HuH-7 (cell line): ENCODE data around the gene DAP.
"Not testable (repeated sequence)": the region's sequence is repeated elsewhere in the genome, so short reads cannot be mapped to it uniquely, and the experiment has no call there.

Source experiments
- DNase-seq: peaks from one replicate; pipeline ENCODE4 v3.0.0; 2011; ENCODE audit warnings: low spot score

DAP gene

GRCh38 chr5:10671041-10672008 lies 89.7 kb downstream of the DAP start:
- no peak for DNase-seq

GRCh38 chr5:10669983-10670382 lies 91.1 kb downstream of the DAP start:
- DNase-seq, result no peak

DNA sequence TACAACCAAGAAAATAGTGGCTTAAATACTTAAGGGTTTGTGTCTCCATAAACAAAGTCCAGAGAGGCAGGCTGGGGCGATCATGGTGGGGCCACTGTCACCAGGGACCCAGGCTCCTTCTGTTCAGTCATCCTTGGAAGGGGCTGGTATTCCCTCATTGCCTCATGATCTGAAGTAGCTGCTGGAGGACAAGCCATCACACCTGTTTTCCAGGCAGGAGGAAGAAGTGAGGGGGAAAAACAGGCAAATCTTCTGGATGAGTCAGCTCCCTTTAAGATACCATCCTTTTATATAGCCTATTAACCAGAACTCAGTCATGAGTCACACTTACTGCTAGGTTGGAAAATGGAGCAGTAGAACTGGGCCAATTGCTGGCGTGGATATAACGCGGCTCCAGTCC lies 92.3 kb downstream of the DAP start:
- no peak for DNase-seq

GRCh38 chr5:10667431-10668057 lies 93.5 kb downstream of the DAP start:
- no peak for DNase-seq

- no peak for DNase-seq
These were observed 94.3 kb downstream of the DAP start for GRCh38 chr5:10666531-10667299.

- no peak for DNase-seq
These were observed 95.2 kb downstream of the DAP start for GRCh38 chr5:10665799-10666198.

GRCh38 chr5:10664180-10664769 lies 96.8 kb downstream of the DAP start:
- not testable (repeated sequence) for DNase-seq

DNA sequence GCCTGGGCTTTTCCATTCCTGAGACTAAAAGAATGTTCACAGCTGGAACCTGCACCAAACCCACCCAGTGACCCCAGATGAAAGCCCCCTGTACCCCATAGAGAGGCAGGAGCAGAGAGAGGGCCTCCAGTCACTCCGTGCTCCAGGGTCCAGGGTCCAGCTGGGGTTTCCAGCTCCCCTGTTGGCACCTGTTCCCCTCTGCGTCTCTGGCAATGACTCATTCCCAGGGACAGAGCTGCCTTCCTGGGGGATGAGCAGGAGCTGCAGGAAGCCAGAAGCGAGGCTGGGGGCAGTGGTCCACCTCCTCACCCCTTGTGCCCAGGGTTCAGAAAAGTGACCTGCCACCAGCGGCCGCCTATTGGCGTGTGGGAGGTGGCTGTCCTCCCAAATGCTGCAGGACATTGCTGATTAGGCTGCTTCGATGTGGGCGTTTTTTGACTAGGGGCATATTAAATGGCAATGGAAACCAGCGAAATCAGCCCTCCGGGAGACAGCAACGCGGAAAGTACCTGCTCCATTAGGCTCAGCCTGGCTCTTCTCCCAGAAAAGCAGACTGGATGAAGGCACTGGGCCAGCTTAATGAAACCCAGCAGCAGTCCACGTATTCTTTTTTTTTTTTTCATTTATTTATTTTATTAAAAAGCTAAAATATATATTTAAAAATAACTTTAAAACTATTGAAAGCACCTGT lies 97.4 kb downstream of the DAP start:
- no peak for DNase-seq

DNA sequence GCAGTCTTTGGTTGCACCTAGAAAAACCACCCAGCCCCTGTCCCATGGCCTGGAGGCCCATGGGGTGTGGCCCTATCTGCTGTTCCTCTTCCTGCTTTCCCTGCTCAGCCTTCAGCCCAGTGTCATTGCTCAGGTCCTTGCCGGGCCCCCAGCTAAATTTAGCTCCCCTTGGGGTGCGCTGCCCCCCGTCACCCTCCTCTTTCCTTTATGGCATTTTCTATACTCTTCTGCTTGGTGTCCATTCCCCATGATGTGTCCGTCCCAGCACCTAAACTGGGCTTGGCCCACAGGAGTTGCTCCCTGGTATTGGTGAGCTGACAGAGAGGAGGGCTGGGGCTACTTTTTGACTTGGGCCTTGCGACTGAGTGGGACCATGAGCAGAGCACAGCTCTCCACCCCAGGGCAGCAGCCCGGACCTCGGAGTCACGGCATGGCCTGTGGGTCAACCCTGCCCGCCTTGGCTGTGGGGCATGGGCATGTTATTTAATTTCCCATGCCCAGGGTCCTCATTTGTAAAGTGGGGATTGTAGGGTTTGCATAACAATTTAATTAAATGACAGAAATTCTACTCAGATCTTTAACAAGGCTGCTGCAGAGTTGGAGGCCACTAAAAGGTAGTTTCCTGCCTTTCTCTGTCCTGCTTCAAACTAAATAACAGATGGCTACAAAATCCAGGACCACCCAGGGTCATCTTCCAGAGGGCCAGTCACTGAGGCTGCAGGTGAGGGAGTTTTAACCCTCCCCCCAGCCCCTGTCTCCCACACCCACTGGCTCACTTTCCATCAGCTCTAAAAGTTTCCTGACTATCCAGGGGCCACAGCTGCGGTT lies 98.2 kb downstream of the DAP start:
- DNase-seq, result no peak

DNA sequence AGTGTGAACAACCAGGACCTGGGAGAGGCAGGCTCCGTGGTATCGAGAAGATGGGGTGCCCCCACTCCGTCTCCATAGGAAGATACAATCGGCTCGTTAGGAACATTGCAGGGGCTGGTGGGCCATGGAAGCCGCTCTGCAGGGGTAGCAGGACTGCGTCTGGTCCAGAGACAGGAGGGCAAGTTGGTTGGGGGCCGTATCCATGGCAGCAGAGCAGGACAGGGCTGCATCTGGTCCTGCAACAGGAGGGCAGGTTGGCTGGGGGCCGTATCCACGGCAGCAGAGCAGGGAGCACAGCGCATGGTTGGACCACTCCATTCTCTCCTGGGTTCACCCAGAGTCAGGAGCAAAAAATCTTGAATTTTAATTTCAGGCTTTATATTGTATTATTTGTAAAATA lies 99.0 kb downstream of the DAP start:
- no peak for DNase-seq

DNA sequence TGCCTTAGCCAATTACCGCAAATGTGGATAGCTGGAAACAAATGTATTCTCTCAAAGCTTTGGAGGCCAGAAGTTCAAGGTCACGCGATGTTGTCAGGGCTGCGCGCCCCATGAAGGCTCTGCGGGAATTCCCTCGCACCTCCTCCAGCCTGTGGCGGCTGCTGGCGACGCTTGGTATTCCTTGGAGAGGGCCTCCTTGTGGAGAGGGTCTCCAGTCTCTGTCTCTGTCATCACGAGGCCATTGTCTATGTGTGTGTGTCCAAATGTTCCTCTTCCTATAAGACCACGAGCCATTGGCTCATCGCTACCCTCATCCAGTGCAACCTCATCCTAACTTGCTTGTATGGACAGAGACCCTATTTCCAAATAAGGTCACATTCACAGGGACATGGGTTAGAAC lies 99.6 kb downstream of the DAP start:
- DNase-seq, result no peak

- DNase-seq, result no peak
These were observed 100.2 kb downstream of the DAP start for GRCh38 chr5:10660720-10661387.

DNA sequence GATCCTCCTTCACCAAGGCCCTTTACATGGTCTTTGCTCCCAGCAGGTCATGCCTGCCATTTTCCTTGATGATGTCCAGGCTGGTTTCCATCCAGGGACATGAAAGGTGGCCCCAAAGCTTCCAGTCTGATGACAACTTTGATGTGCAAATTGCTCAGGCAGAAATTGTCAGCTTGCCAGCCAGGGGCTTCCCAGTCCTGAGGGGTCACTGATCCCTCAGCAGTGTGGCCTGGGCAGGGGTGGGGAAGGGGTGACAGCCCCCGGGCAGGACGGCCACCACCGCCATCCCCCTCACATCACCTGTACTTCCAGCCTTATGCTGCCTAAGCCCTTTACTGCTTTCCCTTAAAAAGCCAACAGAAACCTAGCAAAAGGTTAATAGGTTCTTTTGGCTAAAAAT lies 100.9 kb downstream of the DAP start:
- no peak for DNase-seq

GRCh38 chr5:10658265-10658664 lies 102.8 kb downstream of the DAP start:
- DNase-seq, result no peak

DNA sequence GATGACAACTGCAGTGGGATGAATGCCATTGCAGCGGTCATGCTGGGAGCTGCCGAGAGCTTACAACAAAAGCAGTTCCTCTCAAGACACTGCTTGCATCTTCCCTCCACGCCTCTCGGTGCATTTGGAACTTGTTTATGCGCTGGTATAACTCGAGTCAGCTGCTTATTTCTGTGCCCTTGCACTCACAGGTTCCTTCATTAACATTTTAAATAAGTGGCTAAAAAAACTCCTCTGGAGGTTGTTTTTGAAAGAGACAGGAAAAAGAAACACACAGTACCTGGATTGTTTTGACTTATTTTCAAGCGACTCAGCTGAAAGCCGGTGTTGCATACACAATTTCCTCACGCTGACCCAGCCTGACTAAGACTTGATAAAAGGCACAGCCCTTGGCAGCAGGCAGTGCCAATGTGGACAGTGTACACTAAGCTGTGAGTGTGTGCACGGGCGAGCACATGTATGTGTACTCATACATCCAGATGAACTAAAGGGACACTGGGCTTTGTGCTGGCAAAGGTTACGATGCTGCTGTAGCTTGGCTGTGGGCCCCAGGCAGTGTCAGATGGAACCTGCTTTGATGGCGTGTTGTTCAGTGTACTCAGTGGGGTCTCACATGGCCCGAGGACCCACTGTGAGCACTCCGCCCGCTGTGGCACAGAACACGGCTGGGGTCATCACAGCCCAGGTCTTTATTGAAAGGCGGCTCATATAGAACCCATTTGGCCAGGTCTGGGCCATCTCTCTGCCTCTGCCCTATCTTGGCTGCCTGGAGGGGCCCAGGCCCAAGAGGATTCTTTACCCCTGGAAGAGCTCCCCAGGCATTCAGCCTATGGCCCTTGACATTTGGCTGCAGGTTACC lies 104.8 kb downstream of the DAP start:
- DNase-seq, result no peak

DNA sequence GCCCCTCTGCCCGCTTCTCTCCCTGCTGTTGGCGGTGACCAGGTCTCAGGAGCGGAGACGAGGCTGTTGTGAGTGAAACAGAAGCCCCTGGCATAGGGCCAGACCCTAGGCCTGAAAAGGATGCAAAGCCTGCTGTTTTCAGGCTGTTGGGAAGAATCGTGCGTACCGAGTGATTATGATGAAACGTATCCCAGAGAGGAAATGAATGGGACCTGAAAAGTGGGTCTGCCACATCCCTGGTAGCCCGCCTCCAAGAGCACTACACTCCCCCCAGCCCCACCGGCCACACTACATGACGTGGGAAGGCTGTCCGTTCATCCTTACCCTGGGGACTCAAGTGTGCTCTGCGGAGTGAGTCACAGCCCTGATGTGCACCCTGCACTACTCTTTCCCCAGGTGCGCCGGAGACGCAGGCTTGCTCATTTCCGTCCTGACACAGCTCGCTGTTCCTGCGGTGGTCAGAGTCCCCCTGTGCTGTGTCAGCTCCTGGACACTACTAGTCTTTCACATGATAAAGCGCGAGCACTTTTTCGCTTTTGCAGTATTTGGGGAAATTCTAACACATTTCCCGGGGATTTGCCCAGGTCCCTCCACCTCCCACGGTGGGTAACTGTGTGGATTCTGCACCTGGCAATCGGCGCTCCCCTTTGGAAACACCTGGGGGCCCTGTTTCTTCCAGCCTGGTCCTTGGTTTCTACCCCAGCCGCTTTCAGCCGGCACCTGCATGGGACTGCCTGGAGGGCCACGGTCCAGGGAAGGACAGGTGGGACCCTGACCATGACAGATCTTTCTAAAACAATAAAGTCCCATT lies 105.7 kb downstream of the DAP start:
- no peak for DNase-seq

- no peak for DNase-seq
These were observed 106.5 kb downstream of the DAP start for GRCh38 chr5:10654566-10654965.

DNA sequence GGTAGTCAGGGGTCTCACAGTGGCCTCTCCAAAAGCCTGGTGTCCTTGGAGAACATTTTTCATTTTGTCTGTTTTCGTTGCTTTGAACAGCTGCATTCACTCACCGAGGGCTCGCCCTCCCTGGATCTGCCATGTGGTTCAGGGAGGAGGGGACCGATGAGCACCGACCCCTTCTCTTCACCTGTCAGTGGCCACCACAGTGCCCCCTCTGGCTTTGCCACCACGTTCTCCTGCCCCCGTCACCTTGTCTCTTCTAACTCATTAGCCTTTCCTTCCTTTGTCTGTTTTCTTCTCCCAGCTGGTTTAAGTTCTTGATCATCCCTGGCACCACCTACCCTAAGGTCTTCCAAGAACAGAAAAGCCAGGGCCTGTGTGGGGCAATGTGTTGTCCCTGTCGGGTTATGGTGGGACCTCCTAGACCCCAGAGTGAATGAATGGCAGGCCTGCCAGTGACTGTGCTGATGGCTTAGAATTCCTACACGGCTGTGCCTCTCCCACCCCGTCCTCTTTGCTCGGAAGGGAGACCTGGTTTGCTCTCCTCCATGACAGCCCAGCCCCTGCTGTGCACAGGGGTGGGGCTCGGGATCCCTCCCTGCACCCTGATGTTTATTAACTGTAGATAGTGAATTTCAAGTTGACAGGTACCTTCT lies 107.2 kb downstream of the DAP start:
- no peak for DNase-seq
